B cell (primary cell): ENCODE data around the gene ASTN2. TPM values are rescaled to one million over a fixed set of nuclear protein-coding genes. Genes with fewer than 3 reads are reported as not detected.
"Not testable (repeated sequence)": the region's sequence is repeated elsewhere in the genome, so short reads cannot be mapped to it uniquely, and the experiment has no call there.

Experiments used
- ATAC-seq: fragments of 200-7000 bp; cut with Tn5 transposase; one replicate; pipeline ENCODE4 v1.10.0; 2021; ENCODE audit warnings: low read depth, mild to moderate bottlenecking, moderate number of reproducible peaks, moderate library complexity
- CTCF ChIA-PET: fragments of 350-600 bp; sonication (Branson Sonifier 250); formaldehyde crosslinking; loops from one replicate; lab custom pipeline; 2021; ENCODE audit warnings: antibody characterized with exemption, inconsistent platforms; lab: Charles Lee
- POLR2A ChIA-PET: fragments of 350-600 bp; sonication (Branson Sonifier 250); formaldehyde crosslinking; loops from one replicate; lab custom pipeline; 2021; ENCODE audit warnings: antibody characterized with exemption; lab: Charles Lee
- DNase-seq: peaks from one replicate; pipeline ENCODE4 v3.0.0; 2013
- H2AFZ ChIP-seq: 2 replicates; pipeline ENCODE4 v1.6.1; 2012; ENCODE audit warnings: mild to moderate bottlenecking, low read depth, low read length; ENCODE audit not compliant: insufficient read depth, poor library complexity, severe bottlenecking
- H3K27ac ChIP-seq, 2 donors: 1 replicate in 1 of 2; 2 replicates in 1 of 2; pipeline ENCODE4 v1.5.1; 2012 to 2013; ENCODE audit warnings: low read length in 2 of 2, mild to moderate bottlenecking in 2 of 2, moderate library complexity in 1 of 2
- H3K27me3 ChIP-seq, 4 experiments: fragments of 200-600 bp in 1 of 4; sonication (generic) in 1 of 4; replicated peaks in 1 of 4; 1 replicate in 2 of 4; 2 replicates in 2 of 4; pipeline versions ENCODE4 v1.6.1 to v1.7.0; 2013 to 2016; ENCODE audit warnings: low read length in 3 of 4, mild to moderate bottlenecking in 2 of 4, mixed read lengths in 1 of 4, moderate library complexity in 1 of 4; ENCODE audit not compliant: insufficient read depth in 4 of 4, control insufficient read depth in 3 of 4; ENCODE audit errors: control extremely low read depth in 1 of 4
- H3K36me3 ChIP-seq, 2 experiments: replicated peaks in 1 of 2; 1 replicate in 1 of 2; 2 replicates in 1 of 2; pipeline versions ENCODE4 v1.6.1 to v1.7.1; 2013; ENCODE audit warnings: low read length in 1 of 2; ENCODE audit not compliant: insufficient read depth in 2 of 2, control insufficient read depth in 1 of 2; ENCODE audit errors: control extremely low read depth in 1 of 2, extremely low read depth in 1 of 2
- H3K4me1 ChIP-seq, 2 donors: fragments of 200-600 bp in 1 of 2; sonication (generic) in 1 of 2; 1 replicate in 1 of 2; 2 replicates in 1 of 2; pipeline versions ENCODE4 v1.5.1 to v1.6.1; 2013 to 2017; ENCODE audit warnings: low read length in 2 of 2; ENCODE audit not compliant: control insufficient read depth in 2 of 2, insufficient read depth in 2 of 2
- H3K4me2 ChIP-seq: replicated peaks from 2 replicates; pipeline ENCODE3; 2012; ENCODE audit warnings: mild to moderate bottlenecking, low read depth, low read length; ENCODE audit not compliant: poor library complexity, severe bottlenecking
- H3K4me3 ChIP-seq, 5 experiments: fragments of 200-600 bp in 1 of 5; sonication (generic) in 1 of 5; 1 replicate in 3 of 5; 2 replicates in 2 of 5; pipeline versions ENCODE4 v1.5.1 to v1.7.0; 2011 to 2016; ENCODE audit warnings: low read length in 4 of 5, mild to moderate bottlenecking in 4 of 5, low read depth in 2 of 5, control low read depth in 1 of 5, moderate library complexity in 1 of 5; ENCODE audit not compliant: insufficient read depth in 1 of 5; ENCODE audit errors: control extremely low read depth in 1 of 5, extremely low read depth in 1 of 5
- H3K79me2 ChIP-seq: fragments of 200-600 bp; sonication (generic); one replicate; pipeline ENCODE4 v1.6.0; 2016; ENCODE audit warnings: low read length; ENCODE audit not compliant: control insufficient read depth, insufficient read depth
- H3K9ac ChIP-seq: fragments of 200-600 bp; sonication (generic); 2 replicates; pipeline ENCODE4 v1.6.1; 2017; ENCODE audit warnings: mild to moderate bottlenecking, low read length, moderate library complexity
- H3K9me3 ChIP-seq, 3 donors: one replicate each; pipeline versions ENCODE4 v1.6.1 to v1.7.1; 2013; ENCODE audit warnings: low read length in 2 of 3; ENCODE audit not compliant: control insufficient read depth in 2 of 3, insufficient read depth in 1 of 3; ENCODE audit errors: control extremely low read depth in 1 of 3
- H4K20me1 ChIP-seq: 2 replicates; pipeline ENCODE4 v1.6.0; 2012; ENCODE audit warnings: mild to moderate bottlenecking, low read length; ENCODE audit not compliant: insufficient read depth, control insufficient read depth, poor library complexity, severe bottlenecking
- H3K27ac Mint-ChIP-seq: one replicate; pipeline ENCODE4 v1.8.0; 2021; ENCODE audit warnings: mixed read lengths
- H3K27me3 Mint-ChIP-seq: one replicate; pipeline ENCODE4 v1.8.0; 2021; ENCODE audit warnings: mixed read lengths
- H3K4me1 Mint-ChIP-seq: one replicate; pipeline ENCODE4 v1.8.0; 2021; ENCODE audit warnings: mixed read lengths
- H3K4me3 Mint-ChIP-seq: one replicate; pipeline ENCODE4 v1.8.0; 2021; ENCODE audit warnings: mixed read lengths
- H3K9me3 Mint-ChIP-seq: one replicate; pipeline ENCODE4 v1.8.0; 2022; ENCODE audit warnings: mixed read lengths; ENCODE audit not compliant: insufficient read depth
- CTCF ChIP-seq: fragments of 200-600 bp; IDR thresholded peaks from one replicate; pipeline ENCODE4 v1.8.0; 2022; ENCODE audit warnings: antibody characterized with exemption, mild to moderate bottlenecking
- EZH2 ChIP-seq: IDR thresholded peaks from 2 replicates; pipeline ENCODE4 v1.6.1; 2012; ENCODE audit warnings: borderline replicate concordance, low read depth, mild to moderate bottlenecking, moderate library complexity, low read length; ENCODE audit not compliant: insufficient read depth, poor library complexity, severe bottlenecking
- WGBS: methylation state at CpG from one replicate; pipeline ENCODE4 v1.1.5; 2013; ENCODE audit warnings: missing lambda C conversion rate; ENCODE audit not compliant: insufficient coverage; 5-methylcytosine and 5-hydroxymethylcytosine counted together
- intact Hi-C: fragments of 100-400 bp; cut with micrococcal nuclease; formaldehyde crosslinking; loops from one replicate; pipeline ENCODE4 v1.10.0; 2022
- polyA plus RNA-seq: library from polyadenylated mRNA; depleted of rRNA; stranded (reverse); fragments of >200 nt; gene quantifications from 2 replicates; pipeline ENCODE4 v1.2.3, GENCODE V29; 2012
- total RNA-seq, 2 donors: library from RNA; stranded (reverse); fragments of 120-200 nt in 1 of 2; gene quantifications; 1 replicate in 1 of 2; 2 replicates in 1 of 2; pipeline versions ENCODE4 v1.2.3 to v1.2.4, GENCODE V29; 2013 to 2022

The ASTN2 gene
- total and polyA plus RNA-seq, 2 donors (not counting 1 experiment from before 2014, with no cell fraction given), result 1.2 to 3.6 TPM

GRCh38 chr9:117072216-117072615 lies 342.6 kb downstream of the ASTN2 start:
- WGBS, result 100% methylated on average over 1 of the region's 3 CpGs

GRCh38 chr9:117071673-117072207 lies 343.1 kb downstream of the ASTN2 start:
- H3K9ac ChIP-seq, CTCF ChIA-PET, POLR2A ChIA-PET, DNase-seq, H3K27ac ChIP-seq, H3K4me2 ChIP-seq, H3K4me3 Mint-ChIP-seq, H3K9me3 ChIP-seq, H3K27me3 ChIP-seq, H3K27me3 Mint-ChIP-seq, intact Hi-C loops, H3K9me3 Mint-ChIP-seq, H4K20me1 ChIP-seq, H3K79me2 ChIP-seq, H3K4me1 Mint-ChIP-seq, ATAC-seq, H3K4me3 ChIP-seq, H3K4me1 ChIP-seq, H3K27ac Mint-ChIP-seq, H2AFZ ChIP-seq, H3K36me3 ChIP-seq: not testable (repeated sequence)
- 93% methylated on average over 20 of the region's 24 CpGs for WGBS

More at GRCh38 chr9:117072216-117072615, 342.6 kb downstream of the ASTN2 start:
- Histone ChIP-seq H3K36me3 (no peaks in the 10 kb centered on the region), H3K4me2 (no peak overlapping the region), H3K9me3 (peaks cover 0 to 4% (median 0%) of the 10 kb centered on the region in 3 donors), H4K20me1 (no peaks in the 10 kb centered on the region), H3K4me3 (no peak overlapping the region), H3K4me1 (no peaks in the 10 kb centered on the region), H3K9ac (no peak overlapping the region), H2AFZ (no peak overlapping the region), H3K79me2 (no peaks in the 10 kb centered on the region), H3K27ac (no peak overlapping the region), H3K27me3 (no peaks in the 10 kb centered on the region)
- ChIA-PET POLR2A (no interaction called here), CTCF (no interaction called here)
- H3K27ac Mint-ChIP-seq, result no peak overlapping the region
- DNase-seq, result no peak
- peaks cover 2% of the 10 kb centered on the region for H3K9me3 Mint-ChIP-seq
- H3K4me1 Mint-ChIP-seq, result no peaks in the 10 kb centered on the region
- H3K4me3 Mint-ChIP-seq, result no peak overlapping the region
- H3K27me3 Mint-ChIP-seq, result peaks cover 6% of the 10 kb centered on the region
- intact Hi-C loops, result no loop called here
- ATAC-seq, result no peak
- no peak for TF ChIP-seq CTCF
- no peak for TF ChIP-seq EZH2
